ENCODE data around the gene TFEB. TPM values are rescaled to one million over a fixed set of nuclear protein-coding genes. Genes with fewer than 3 reads are reported as not detected.

The TFEB gene
- total RNA-seq, 4 donors from 2014 or later = 23.0 to 39.0 (median 34.9) TPM

DNA sequence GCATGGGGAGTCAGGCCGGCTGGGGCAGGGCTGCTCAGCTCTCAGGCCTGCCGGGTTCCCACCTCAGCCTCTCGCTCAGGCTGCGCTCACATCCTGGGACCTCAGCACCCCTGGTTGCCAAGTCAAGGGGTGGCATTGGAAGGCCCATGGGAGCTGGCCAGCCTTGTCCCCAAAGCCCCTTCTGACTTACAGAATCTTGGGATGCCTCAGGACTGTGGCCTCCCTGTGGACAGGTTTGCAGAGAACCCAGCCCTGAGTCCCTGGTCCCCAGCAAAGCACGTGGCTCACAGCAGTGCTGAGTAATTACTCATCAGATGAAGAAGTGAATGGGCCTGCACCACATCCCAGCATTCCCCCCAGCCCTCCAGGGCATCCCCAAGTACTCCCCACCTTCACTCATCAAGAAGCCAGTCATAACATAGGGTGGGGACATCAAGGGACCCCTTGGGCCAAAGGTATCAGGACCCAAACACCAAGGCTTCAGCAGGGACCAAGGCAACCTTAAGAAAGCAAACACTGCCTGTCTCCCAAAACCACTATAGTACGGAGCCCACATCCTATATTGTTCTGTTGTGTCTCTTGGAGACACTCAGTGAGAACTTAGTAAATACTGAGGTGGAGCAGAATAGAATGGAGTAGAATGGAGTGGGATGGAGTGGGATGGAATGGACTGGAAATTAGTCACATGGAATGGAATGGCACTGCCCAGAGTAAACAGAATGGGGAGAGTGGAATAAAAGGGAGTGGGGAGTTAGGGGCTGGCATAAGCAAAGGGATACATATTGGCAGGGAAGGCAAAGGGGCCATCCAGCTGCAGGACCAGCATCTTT, 8.2 kb upstream of the TFEB start:
- H3K27ac ChIP-seq = no peak overlapping the region

DNA sequence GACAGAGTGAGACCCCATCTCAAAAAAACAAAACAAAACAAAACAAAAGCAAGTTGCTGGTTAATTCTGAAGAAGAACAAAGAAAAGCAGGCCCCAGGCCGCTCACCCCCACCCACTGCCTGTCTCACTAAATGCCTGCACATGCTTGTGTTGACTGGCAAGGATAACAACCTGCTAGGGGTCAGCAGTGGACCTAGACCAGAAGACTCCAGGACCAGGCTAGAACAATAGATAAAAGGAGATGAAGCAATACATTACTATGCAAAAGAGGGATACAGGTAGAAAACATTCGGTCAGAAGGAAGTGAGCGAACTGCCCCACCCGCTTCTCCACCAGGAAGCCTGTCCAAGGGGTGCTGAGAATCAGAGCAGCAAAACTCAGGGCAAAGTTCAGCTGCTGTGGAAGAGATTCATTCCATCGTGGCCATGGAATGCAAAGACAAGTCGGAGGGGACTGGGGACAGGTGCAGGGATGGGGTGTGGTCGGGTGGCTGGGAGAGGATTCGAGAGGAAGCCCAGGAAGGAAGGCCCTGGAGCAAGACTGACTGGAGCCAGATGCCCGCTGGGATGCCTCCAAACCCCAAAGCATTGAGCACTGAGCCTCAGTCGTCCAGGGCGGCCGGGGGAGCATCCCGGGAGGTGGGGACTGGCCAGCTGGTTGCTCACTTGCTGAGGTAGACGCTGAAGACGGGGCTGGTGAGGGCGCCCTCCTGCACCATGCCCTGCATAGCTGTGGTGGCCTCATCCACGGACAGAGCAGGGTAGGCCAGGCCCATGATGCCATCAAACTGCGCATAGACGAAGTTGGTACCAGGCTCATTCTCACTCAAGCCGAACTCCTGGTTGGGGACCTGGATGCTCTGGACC, 6.5 kb upstream of the TFEB start:
- H3K9me3 ChIP-seq = no peaks in the 10 kb centered on the region
- no peaks in the 10 kb centered on the region for H3K27me3 ChIP-seq
- intact Hi-C loops (cut with DNase I) = no loop called here
- H3K36me3 ChIP-seq = no peaks in the 10 kb centered on the region
- no peak for DNase-seq
- no peak overlapping the region for H3K4me3 ChIP-seq (replicated peaks in 1 of 3)
- no peaks in the 10 kb centered on the region for H3K4me1 ChIP-seq
- no peak overlapping the region for H3K27ac ChIP-seq
- 83 to 86% methylated on average over 15 to 18 of the region's 20 CpGs for WGBS, 2 donors
- TF ChIP-seq, protein P1, sequence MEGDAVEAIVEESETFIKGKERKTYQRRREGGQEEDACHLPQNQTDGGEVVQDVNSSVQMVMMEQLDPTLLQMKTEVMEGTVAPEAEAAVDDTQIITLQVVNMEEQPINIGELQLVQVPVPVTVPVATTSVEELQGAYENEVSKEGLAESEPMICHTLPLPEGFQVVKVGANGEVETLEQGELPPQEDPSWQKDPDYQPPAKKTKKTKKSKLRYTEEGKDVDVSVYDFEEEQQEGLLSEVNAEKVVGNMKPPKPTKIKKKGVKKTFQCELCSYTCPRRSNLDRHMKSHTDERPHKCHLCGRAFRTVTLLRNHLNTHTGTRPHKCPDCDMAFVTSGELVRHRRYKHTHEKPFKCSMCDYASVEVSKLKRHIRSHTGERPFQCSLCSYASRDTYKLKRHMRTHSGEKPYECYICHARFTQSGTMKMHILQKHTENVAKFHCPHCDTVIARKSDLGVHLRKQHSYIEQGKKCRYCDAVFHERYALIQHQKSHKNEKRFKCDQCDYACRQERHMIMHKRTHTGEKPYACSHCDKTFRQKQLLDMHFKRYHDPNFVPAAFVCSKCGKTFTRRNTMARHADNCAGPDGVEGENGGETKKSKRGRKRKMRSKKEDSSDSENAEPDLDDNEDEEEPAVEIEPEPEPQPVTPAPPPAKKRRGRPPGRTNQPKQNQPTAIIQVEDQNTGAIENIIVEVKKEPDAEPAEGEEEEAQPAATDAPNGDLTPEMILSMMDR (IDR thresholded peaks at IDR 0.05) = no peak
- no peak for TF ChIP-seq POLR2A (IDR thresholded peaks at IDR 0.05)

More for the DNA sequence above, 8.2 kb upstream of the TFEB start:
- intact Hi-C loops (cut with DNase I) = no loop called here
- Histone ChIP-seq H3K27me3 (no peaks in the 10 kb centered on the region), H3K36me3 (no peaks in the 10 kb centered on the region), H3K4me1 (peaks cover 0 to 5% of the 10 kb centered on the region in 2 donors), H3K4me3 (replicated peaks in 1 of 3) (no peak overlapping the region), H3K9me3 (no peaks in the 10 kb centered on the region)
- DNase-seq = no peak
- TF ChIP-seq POLR2A (IDR thresholded peaks at IDR 0.05) = no peak
- TF ChIP-seq, protein P1 (IDR thresholded peaks at IDR 0.05) = no peak
- 75 to 98% methylated on average over 2 to 5 of the region's 6 CpGs for WGBS, 2 donors

DNA sequence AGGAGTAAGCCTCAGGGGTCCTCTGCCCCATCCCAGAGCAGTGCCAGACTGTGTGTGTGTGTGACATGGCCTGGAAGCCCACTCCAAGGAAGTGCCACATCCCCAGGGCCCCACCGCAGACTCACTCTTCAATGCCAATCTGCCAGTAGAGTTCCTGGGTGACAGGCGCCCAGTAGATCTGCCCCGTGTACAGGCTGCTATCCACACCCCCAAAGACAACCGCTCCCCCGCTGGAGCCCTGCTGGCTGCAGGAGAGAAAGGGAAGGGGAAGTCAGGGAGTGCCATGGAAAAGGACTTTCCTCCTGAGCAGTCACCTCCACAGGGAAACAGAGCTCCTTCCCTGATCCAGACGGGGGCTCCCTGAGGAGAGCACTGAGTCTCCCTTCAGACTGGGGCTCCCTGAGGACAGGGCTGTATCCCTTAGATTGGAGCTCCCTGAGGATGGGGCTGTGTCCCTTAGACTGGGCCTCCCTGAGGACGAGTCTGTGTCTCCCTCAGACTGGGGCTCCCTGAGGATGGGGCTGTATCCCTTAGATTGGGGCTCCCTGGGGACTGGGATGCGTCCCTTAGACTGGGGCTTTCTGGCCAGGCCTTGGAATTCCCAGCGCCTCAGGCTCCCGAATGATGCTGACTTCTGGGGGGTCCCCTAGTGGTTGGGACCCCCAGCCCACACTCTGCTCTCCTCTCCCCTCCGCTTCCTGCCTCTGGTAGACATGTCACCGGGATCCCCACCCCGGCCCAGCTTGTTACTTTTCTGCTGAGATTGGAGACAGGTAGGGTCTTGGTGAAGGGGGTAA, 5.2 kb upstream of the TFEB start:
- H3K36me3 ChIP-seq = no peaks in the 10 kb centered on the region
- no peaks in the 10 kb centered on the region for H3K9me3 ChIP-seq
- peaks cover 3 to 5% of the 10 kb centered on the region in 2 donors for H3K4me1 ChIP-seq
- no peak for DNase-seq
- no peak for TF ChIP-seq POLR2A (IDR thresholded peaks at IDR 0.05)
- TF ChIP-seq, protein P1 (IDR thresholded peaks at IDR 0.05) = no peak
- no peak overlapping the region for H3K4me3 ChIP-seq (replicated peaks in 1 of 3)
- no peaks in the 10 kb centered on the region for H3K27me3 ChIP-seq
- intact Hi-C loops (cut with DNase I) = no loop called here
- H3K27ac ChIP-seq = no peak overlapping the region
- WGBS, 2 donors = 85 to 89% methylated on average over 6 to 11 of the region's 13 CpGs

DNA sequence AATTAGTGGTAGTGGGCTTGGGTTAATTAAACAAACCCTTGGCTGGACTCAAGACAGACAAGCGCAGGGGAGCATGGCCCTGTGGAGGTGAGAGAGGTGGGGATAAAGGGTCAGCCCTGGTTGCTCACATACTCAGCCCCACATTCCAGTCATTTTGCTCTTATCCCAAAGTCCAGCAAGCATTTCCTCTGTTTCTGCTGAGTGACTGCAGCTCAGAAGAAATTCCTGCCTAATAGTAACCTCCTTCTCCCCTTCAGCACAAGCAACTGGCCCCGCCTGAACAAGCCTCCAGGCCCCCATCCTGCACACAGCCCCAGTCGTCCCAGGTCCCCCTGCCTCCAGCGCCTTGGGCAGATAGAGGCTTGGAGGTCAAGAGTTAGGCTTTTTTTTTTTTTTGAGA, 3.6 kb upstream of the TFEB start:
- WGBS, 2 donors = 79 to 81% methylated on average over 4 of the region's 4 CpGs
- DNase-seq = no peak

More for the DNA sequence above, 3.6 kb upstream of the TFEB start:
- no peak for TF ChIP-seq POLR2A (IDR thresholded peaks at IDR 0.05)
- TF ChIP-seq, protein P1 (IDR thresholded peaks at IDR 0.05) = no peak
- intact Hi-C loops (cut with DNase I) = loop anchor here (5.0 kb wide), 1 partner anchor 38 kb away; the partner anchor contains the start of gene FRS3
- no peaks in the 10 kb centered on the region for H3K36me3 ChIP-seq
- H3K4me1 ChIP-seq = peaks cover 3 to 5% of the 10 kb centered on the region in 2 donors
- H3K27me3 ChIP-seq = no peaks in the 10 kb centered on the region
- no peak overlapping the region for H3K4me3 ChIP-seq (replicated peaks in 1 of 3)
- no peak overlapping the region for H3K27ac ChIP-seq
- no peaks in the 10 kb centered on the region for H3K9me3 ChIP-seq

Measured in thyroid gland (tissue), 4 donors.